ENCODE measurements around the gene SCAMP4. TPM values are rescaled to one million over a fixed set of nuclear protein-coding genes. Genes with fewer than 3 reads are reported as not detected.
A peak's percentile ranks its signal among the peaks of the same experiment; 100 is the strongest.

The SCAMP4 gene
- total and polyA plus RNA-seq, 9 of the 15 experiments (the other 6 are each of a cell fraction or from before 2014, with no cell fraction given) = 0.81 to 45.9 (median 12.8) TPM

GRCh38 chr19:1875646-1876495, 29.3 kb upstream of the SCAMP4 start (continued):
- TF ChIP-seq TCF7L2 (IDR thresholded peaks at IDR 0.05; ENCODE audit: low read depth, low read length) (no peak), RBM39 (optimal IDR thresholded peaks at IDR 0.05; ENCODE audit: low read depth, low read length) (no peak), SMAD4 (CRISPR knock-in tag; conservative IDR thresholded peaks at IDR 0.05) (peak; percentile 83), POLR2AphosphoS2 (IDR thresholded peaks at IDR 0.05; ENCODE audit: low read length) (peak; percentile 97), ZNF830 (CRISPR knock-in tag; IDR thresholded peaks at IDR 0.05) (0 out of 2 replicates have a peak, but pooled peaks have one; percentile 17), E2F3 (CRISPR knock-in tag; IDR thresholded peaks at IDR 0.05) (peak; percentile 76; the same call in 1 of the 2 replicates), U2AF1 (optimal IDR thresholded peaks at IDR 0.05; ENCODE audit: low read depth, low read length) (peak; percentile 48), ZBTB8A (IDR thresholded peaks at IDR 0.05; ENCODE audit: partially characterized antibody) (no peak), RBM15 (IDR thresholded peaks at IDR 0.05; ENCODE audit: insufficient read depth, low read length) (no peak), KLF1 (tag; IDR thresholded peaks at IDR 0.05) (0 out of 2 replicates have a peak, but pooled peaks have one; percentile 24), ZFPM2 (CRISPR knock-in tag; IDR thresholded peaks at IDR 0.05) (no peak), BRF1 (IDR thresholded peaks at IDR 0.05; ENCODE audit: borderline replicate concordance, extremely low read depth, insufficient read length) (no peak), PYGO2 (tag; IDR thresholded peaks at IDR 0.05) (no peak), KDM2B (CRISPR knock-in tag; IDR thresholded peaks at IDR 0.05) (peak; percentile 77; the same call in 1 of the 2 replicates), NCOR1 (IDR thresholded peaks at IDR 0.05) (peak; percentile 46; the same call in 1 of the 2 replicates)
- TF ChIP-seq, protein P1, sequence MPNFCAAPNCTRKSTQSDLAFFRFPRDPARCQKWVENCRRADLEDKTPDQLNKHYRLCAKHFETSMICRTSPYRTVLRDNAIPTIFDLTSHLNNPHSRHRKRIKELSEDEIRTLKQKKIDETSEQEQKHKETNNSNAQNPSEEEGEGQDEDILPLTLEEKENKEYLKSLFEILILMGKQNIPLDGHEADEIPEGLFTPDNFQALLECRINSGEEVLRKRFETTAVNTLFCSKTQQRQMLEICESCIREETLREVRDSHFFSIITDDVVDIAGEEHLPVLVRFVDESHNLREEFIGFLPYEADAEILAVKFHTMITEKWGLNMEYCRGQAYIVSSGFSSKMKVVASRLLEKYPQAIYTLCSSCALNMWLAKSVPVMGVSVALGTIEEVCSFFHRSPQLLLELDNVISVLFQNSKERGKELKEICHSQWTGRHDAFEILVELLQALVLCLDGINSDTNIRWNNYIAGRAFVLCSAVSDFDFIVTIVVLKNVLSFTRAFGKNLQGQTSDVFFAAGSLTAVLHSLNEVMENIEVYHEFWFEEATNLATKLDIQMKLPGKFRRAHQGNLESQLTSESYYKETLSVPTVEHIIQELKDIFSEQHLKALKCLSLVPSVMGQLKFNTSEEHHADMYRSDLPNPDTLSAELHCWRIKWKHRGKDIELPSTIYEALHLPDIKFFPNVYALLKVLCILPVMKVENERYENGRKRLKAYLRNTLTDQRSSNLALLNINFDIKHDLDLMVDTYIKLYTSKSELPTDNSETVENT (CRISPR knock-in tag; IDR thresholded peaks at IDR 0.05) = peak; percentile 89
- TF ChIP-seq, protein P2, sequence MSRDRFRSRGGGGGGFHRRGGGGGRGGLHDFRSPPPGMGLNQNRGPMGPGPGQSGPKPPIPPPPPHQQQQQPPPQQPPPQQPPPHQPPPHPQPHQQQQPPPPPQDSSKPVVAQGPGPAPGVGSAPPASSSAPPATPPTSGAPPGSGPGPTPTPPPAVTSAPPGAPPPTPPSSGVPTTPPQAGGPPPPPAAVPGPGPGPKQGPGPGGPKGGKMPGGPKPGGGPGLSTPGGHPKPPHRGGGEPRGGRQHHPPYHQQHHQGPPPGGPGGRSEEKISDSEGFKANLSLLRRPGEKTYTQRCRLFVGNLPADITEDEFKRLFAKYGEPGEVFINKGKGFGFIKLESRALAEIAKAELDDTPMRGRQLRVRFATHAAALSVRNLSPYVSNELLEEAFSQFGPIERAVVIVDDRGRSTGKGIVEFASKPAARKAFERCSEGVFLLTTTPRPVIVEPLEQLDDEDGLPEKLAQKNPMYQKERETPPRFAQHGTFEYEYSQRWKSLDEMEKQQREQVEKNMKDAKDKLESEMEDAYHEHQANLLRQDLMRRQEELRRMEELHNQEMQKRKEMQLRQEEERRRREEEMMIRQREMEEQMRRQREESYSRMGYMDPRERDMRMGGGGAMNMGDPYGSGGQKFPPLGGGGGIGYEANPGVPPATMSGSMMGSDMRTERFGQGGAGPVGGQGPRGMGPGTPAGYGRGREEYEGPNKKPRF (IDR thresholded peaks at IDR 0.05; ENCODE audit: low read depth, low read length) = no peak
- TF ChIP-seq, protein P3, sequence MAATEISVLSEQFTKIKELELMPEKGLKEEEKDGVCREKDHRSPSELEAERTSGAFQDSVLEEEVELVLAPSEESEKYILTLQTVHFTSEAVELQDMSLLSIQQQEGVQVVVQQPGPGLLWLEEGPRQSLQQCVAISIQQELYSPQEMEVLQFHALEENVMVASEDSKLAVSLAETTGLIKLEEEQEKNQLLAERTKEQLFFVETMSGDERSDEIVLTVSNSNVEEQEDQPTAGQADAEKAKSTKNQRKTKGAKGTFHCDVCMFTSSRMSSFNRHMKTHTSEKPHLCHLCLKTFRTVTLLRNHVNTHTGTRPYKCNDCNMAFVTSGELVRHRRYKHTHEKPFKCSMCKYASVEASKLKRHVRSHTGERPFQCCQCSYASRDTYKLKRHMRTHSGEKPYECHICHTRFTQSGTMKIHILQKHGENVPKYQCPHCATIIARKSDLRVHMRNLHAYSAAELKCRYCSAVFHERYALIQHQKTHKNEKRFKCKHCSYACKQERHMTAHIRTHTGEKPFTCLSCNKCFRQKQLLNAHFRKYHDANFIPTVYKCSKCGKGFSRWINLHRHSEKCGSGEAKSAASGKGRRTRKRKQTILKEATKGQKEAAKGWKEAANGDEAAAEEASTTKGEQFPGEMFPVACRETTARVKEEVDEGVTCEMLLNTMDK (IDR thresholded peaks at IDR 0.05; ENCODE audit: borderline replicate concordance, insufficient read depth, low read depth, low read length, poor library complexity, severe bottlenecking) = no peak

All from K562 (cell line).